Heart right ventricle (tissue), 16 donors: Measurements from ENCODE around the gene P4HTM. TPM values are rescaled to one million over a fixed set of nuclear protein-coding genes. Genes with fewer than 3 reads are reported as not detected.

Source experiments
- ATAC-seq, 8 donors: fragments of 200-7000 bp; cut with Tn5 transposase; one replicate each; pipeline ENCODE4 v1.9.1; 2020; ENCODE audit warnings: mild to moderate bottlenecking in 8 of 8, moderate library complexity in 8 of 8, moderate number of reproducible peaks in 1 of 8
- DNase-seq, 2 donors: peaks; one replicate each; pipeline ENCODE4 v3.0.0-alpha.2; 2020
- H3K27ac ChIP-seq, 10 donors: fragments of 200-600 bp; sonication (generic) in 2 of 10; one replicate each; pipeline versions ENCODE4 v1.5.0 to v1.8.0; 2020 to 2022; ENCODE audit warnings: mild to moderate bottlenecking in 3 of 10
- H3K27me3 ChIP-seq, 7 donors: fragments of 200-600 bp; one replicate each; pipeline ENCODE4 v1.8.0; 2021 to 2022; ENCODE audit warnings: mild to moderate bottlenecking in 2 of 7
- H3K36me3 ChIP-seq, 9 donors: fragments of 200-600 bp; sonication (generic) in 1 of 9; one replicate each; pipeline versions ENCODE4 v1.5.0 to v1.8.0; 2020 to 2022; ENCODE audit warnings: mild to moderate bottlenecking in 2 of 9
- H3K4me1 ChIP-seq, 9 donors: fragments of 200-600 bp; sonication (generic) in 1 of 9; one replicate each; pipeline versions ENCODE4 v1.5.0 to v1.8.0; 2020 to 2022; ENCODE audit warnings: mild to moderate bottlenecking in 4 of 9
- H3K4me3 ChIP-seq, 10 donors: fragments of 200-600 bp; sonication (generic) in 2 of 10; one replicate each; pipeline versions ENCODE4 v1.5.0 to v1.8.0; 2020 to 2022; ENCODE audit warnings: mild to moderate bottlenecking in 7 of 10, moderate library complexity in 2 of 10
- H3K9me3 ChIP-seq, 11 donors: fragments of 200-600 bp in 10 of 11; sonication (generic) in 2 of 11; one replicate each; pipeline versions ENCODE4 v1.5.0 to v1.8.0; 2013 to 2022; ENCODE audit warnings: mild to moderate bottlenecking in 2 of 11, control low read depth in 1 of 11, moderate library complexity in 1 of 11
- WGBS, 2 donors: extraction: QIAGEN DNeasy Blood & Tissue Kit; methylation state at CpG; one replicate each; pipeline ENCODE4 v1.1.7; 2013; ENCODE audit warnings: inconsistent platforms in 1 of 2; 5-methylcytosine and 5-hydroxymethylcytosine counted together
- intact Hi-C, 10 donors: fragments of 100-400 bp; cut with DNase I; formaldehyde crosslinking; loops; one replicate each; pipeline versions ENCODE4 v1.11.1 to v1.14.2; 2022
- polyA plus RNA-seq, 2 donors: library from polyadenylated mRNA; stranded (reverse); fragments of 200-250 nt; gene quantifications; one replicate each; pipeline ENCODE4 v1.2.3, GENCODE V29; 2013
- total RNA-seq, 10 donors: library from RNA; stranded (reverse); fragmentation: NEBNext Ultra II Directional in 3 of 10; extraction: Animal tissue kit (Norgen Biotek cat#: 25700) in 3 of 10; gene quantifications; one replicate each; pipeline versions ENCODE4 v1.2.1 to v1.2.4, GENCODE V29; 2021 to 2023
- TF ChIP-seq, protein P1 (sequence below), 9 donors: fragments of 200-600 bp; sonication (generic) in 2 of 9; IDR thresholded peaks; one replicate each; pipeline versions ENCODE4 v1.5.0 to v1.8.0; 2021 to 2022; ENCODE audit warnings: antibody characterized with exemption in 9 of 9, mild to moderate bottlenecking in 5 of 9, moderate library complexity in 1 of 9
- donor health status: Arrhythmogenic right ventricular cardiomyopathy.
- donor health status: ischemic (EF 13 %, LVEDD 7.1; RV severe dilation, severe dysfunction).
- donor health status: healthy with polysubstance abuse.
- donor health status: DM: no; HTN: yes; CAD: no.
- donor health status: DM: no; HTN: no; CAD: no.
- donor health status: ischemic (EF 25% LVEDD 6.9; RV normal size, moderate dysfunction).
- donor health status: ischemic (EF 25% LVEDD 5.7; RV mildly dilated, moderate dysfunction).
- donor health status: healthy.
- donor health status: DM: yes; HTN: yes; CAD: no.
- donor health status: Ischemic cardiomyopathy.
- donor health status: ischemic (EF 35%, LVEDD 5.7; RV mildly dilated, moderate dysfunction).
- donor health status: nonischemic (EF 11% LVEDD 7.7; RV severe dilation, severe dysfunction).
- donor health status: DM: yes; HTN: yes; CAD: no.
- donor health status: PGD.
- donor health status: ischemic (EF 29% LVEDD 5.4; RV normal size, mild dysfunction).
- donor health status: nonischemic (EF 23%, LVEDD 6.1; RV moderate dilation, normal function).

The P4HTM gene
- total and polyA plus RNA-seq, 12 donors: 23.8 to 41.7 (median 30.5) TPM

DNA sequence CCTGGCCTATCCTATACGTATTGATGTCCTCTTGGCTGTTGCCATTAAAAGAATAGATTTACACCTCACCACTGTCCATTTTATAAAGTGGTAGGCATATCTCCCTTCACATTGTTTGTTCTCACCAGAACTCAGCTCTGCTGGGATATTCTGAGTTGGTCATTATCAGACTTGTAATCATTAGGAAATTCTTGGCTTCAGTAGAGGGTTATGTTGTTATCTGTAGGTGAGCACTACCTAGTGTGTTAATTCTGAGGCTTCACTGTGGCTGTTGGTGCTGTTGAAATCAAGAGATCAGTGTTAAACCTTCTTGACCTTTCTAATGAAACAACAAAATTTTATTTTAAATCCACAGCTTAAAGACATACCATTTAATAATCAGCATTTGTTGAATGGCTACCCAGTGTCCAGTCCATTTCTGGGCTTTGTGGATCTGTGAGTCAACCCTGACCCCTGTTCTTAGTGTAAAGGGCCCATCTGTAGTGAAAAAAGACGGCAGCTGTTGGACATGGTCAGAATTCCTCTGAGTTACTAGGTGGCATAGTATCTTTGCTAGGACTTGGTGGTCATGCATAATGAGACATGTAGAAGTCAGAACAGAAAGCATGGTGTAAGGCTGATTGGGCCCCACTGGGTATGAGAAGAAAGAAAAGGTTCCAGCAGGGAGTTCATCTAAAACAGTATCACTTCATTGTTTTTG lies 32.9 kb upstream of the P4HTM start:
- no peak overlapping the region for H3K4me3 ChIP-seq
- peaks cover 0 to 65% (median 31%) of the 10 kb centered on the region in 9 donors for H3K36me3 ChIP-seq
- no peak for DNase-seq
- ATAC-seq: no peak
- H3K27ac ChIP-seq: no peak overlapping the region
- intact Hi-C loops: no loop called here
- TF ChIP-seq, protein P1, sequence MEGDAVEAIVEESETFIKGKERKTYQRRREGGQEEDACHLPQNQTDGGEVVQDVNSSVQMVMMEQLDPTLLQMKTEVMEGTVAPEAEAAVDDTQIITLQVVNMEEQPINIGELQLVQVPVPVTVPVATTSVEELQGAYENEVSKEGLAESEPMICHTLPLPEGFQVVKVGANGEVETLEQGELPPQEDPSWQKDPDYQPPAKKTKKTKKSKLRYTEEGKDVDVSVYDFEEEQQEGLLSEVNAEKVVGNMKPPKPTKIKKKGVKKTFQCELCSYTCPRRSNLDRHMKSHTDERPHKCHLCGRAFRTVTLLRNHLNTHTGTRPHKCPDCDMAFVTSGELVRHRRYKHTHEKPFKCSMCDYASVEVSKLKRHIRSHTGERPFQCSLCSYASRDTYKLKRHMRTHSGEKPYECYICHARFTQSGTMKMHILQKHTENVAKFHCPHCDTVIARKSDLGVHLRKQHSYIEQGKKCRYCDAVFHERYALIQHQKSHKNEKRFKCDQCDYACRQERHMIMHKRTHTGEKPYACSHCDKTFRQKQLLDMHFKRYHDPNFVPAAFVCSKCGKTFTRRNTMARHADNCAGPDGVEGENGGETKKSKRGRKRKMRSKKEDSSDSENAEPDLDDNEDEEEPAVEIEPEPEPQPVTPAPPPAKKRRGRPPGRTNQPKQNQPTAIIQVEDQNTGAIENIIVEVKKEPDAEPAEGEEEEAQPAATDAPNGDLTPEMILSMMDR (IDR thresholded peaks at IDR 0.05): no peak
- no peaks in the 10 kb centered on the region for H3K27me3 ChIP-seq
- 78 to 88% methylated on average over 2 of the region's 2 CpGs for WGBS, 2 donors
- H3K4me1 ChIP-seq: peaks cover 0 to 13% (median 5%) of the 10 kb centered on the region in 9 donors
- H3K9me3 ChIP-seq: no peaks in the 10 kb centered on the region

DNA sequence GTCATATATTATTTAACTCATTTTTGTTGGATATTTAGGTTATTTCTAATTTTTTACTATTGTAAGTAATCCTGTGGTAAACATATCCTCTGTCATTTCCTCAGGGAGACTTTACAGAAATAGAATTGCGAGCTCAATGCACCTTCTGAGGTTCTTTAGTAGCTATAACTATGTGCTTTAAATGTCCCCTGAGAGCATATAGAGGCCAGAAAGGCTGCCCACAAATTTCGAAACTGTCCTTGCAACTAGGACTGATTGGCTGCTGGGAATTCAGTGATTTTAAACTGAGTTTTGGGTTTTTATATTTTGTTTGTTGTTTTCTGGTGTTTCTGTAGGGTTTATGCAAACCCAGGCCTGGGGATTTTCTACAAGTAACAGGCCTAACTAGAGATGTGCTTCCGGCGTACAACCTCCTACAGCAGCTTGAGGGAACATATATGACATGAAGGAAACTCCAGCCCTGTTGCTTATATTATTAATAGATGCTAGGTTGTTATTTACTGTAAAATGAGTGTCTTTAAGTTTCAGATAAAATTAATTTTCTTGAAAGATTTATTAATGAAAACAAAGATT lies 29.1 kb upstream of the P4HTM start:
- H3K36me3 ChIP-seq: peaks cover 0 to 77% (median 44%) of the 10 kb centered on the region in 9 donors
- no peak overlapping the region for H3K4me3 ChIP-seq
- TF ChIP-seq, protein P1 (IDR thresholded peaks at IDR 0.05): no peak
- no peaks in the 10 kb centered on the region for H3K9me3 ChIP-seq
- DNase-seq (no peak), ATAC-seq (no peak)
- peaks cover 0 to 7% (median 0%) of the 10 kb centered on the region in 9 donors for H3K4me1 ChIP-seq
- no peak overlapping the region for H3K27ac ChIP-seq
- H3K27me3 ChIP-seq: no peaks in the 10 kb centered on the region
- intact Hi-C loops: no loop called here
- 74 to 79% methylated on average over 4 of the region's 4 CpGs for WGBS, 2 donors

DNA sequence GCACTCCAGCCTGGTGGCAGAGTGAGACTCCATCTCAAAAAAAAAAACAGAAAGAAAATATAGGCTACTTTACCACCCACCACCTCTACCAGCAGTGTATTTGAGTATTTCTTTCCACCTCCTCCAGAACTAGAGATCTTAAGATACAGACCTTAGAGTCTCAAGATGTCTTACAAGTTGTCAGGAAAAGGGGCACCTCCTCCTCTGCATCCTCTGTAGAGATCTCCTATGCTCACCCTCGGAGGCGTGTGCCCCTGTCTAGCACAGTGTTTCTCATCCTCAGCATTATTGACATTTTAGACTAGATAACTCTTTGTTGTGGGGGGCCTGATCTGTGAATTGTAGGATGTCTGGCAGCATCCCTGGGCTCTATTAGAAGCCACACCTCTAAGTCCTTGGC lies 27.7 kb upstream of the P4HTM start:
- TF ChIP-seq, protein P1 (IDR thresholded peaks at IDR 0.05): no peak
- no peak for ATAC-seq
- H3K36me3 ChIP-seq: peaks cover 0 to 87% (median 52%) of the 10 kb centered on the region in 9 donors

DNA sequence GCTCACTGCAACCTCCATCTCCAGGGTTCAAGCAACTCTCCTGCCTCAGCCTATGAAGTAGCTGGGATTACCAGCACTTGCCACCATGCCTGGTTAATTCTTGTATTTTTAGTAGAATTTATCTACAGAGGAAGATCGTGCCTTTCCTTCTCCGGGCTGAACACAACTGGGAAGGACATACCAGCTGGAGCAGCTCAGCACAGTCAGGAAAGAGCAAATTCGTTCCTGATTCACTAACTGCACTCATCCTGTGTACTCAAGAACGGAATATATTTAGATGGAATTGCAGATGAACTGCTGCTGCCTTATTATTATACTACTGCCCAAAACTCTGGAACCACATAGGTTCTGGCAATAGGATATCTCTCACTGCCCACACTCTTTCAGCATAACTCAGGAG lies 27.1 kb upstream of the P4HTM start:
- Histone ChIP-seq H3K4me3 (no peak overlapping the region), H3K4me1 (no peaks in the 10 kb centered on the region), H3K36me3 (peaks cover 0 to 87% (median 52%) of the 10 kb centered on the region in 9 donors), H3K9me3 (no peaks in the 10 kb centered on the region), H3K27me3 (no peaks in the 10 kb centered on the region), H3K27ac (no peak overlapping the region)
- intact Hi-C loops: no loop called here
- WGBS, 2 donors: 64 to 75% methylated on average over 4 of the region's 4 CpGs
- TF ChIP-seq, protein P1 (IDR thresholded peaks at IDR 0.05): no peak
- no peak for ATAC-seq
- no peak for DNase-seq

More for the DNA sequence above, 27.7 kb upstream of the P4HTM start:
- Histone ChIP-seq H3K27ac (no peak overlapping the region), H3K4me3 (no peak overlapping the region), H3K4me1 (no peaks in the 10 kb centered on the region), H3K27me3 (no peaks in the 10 kb centered on the region), H3K9me3 (no peaks in the 10 kb centered on the region)
- DNase-seq: no peak
- intact Hi-C loops: no loop called here
- 78 to 85% methylated on average over 2 of the region's 2 CpGs for WGBS, 2 donors
